HepG2 (cell line): Measurements from ENCODE around the gene CYB5A. TPM values are rescaled to one million over a fixed set of nuclear protein-coding genes. Genes with fewer than 3 reads are reported as not detected.

ENCODE experiments used
- ATAC-seq: fragments of 200-7000 bp; cut with Tn5 transposase; 3 replicates; pipeline ENCODE4 v1.9.1; 2020; ENCODE audit warnings: mild to moderate bottlenecking, moderate library complexity
- BruUV-seq: library from RNA; stranded (reverse); fragments of 400-500 nt; replicated peaks from 2 replicates; lab custom pipeline; 2021; lab: Mats Ljungman, UMichigan
- CTCF ChIA-PET: fragments of 300-600 bp; formaldehyde crosslinking; extraction: SDS; loops from one replicate; lab custom pipeline; 2021; ENCODE audit warnings: low total read pairs, inconsistent platforms, low intra/inter-chr PET ratio; lab: Yijun Ruan, JAX
- POLR2A ChIA-PET: fragments of 350-600 bp; sonication (Branson Sonifier 250); formaldehyde crosslinking; loops from one replicate; lab custom pipeline; 2020; ENCODE audit warnings: antibody characterized with exemption, inconsistent platforms; lab: Yijun Ruan, JAX
- DNase-seq: peaks from one replicate; pipeline ENCODE4 v3.0.0-alpha.2; 2015; ENCODE audit warnings: low spot score
- FAIRE-seq: peaks from 3 replicates; lab custom pipeline; 2011; peaks lifted over from hg19 to GRCh38; lab: Jason Lieb, UNC
- H2AFZ ChIP-seq: one replicate; pipeline ENCODE4 v1.6.1; 2011; ENCODE audit warnings: low read length, inconsistent platforms
- H3K27ac ChIP-seq: fragments of 300-600 bp; 3 replicates; pipeline ENCODE4 v1.8.0; 2011; ENCODE audit warnings: mixed run types, mild to moderate bottlenecking, mixed read lengths, low read length, inconsistent platforms; ENCODE audit not compliant: insufficient read depth; ENCODE audit errors: extremely low read length
- H3K27me3 ChIP-seq, 2 experiments: fragments of 200-600 bp in 1 of 2; 2 replicates in 1 of 2; 3 replicates in 1 of 2; pipeline versions ENCODE4 v1.6.0 to v1.8.0; 2011; ENCODE audit warnings: low read length in 2 of 2, mild to moderate bottlenecking in 2 of 2, moderate library complexity in 2 of 2, inconsistent platforms in 1 of 2; ENCODE audit not compliant: insufficient read depth in 2 of 2, control insufficient read depth in 1 of 2
- H3K36me3 ChIP-seq, 2 experiments: fragments of 200-600 bp in 1 of 2; replicated peaks in 1 of 2; 2 replicates in 1 of 2; 3 replicates in 1 of 2; pipeline versions ENCODE4 v1.5.1 to v1.8.0; 2011; ENCODE audit warnings: low read length in 2 of 2, inconsistent platforms in 1 of 2; ENCODE audit not compliant: insufficient read depth in 2 of 2, control insufficient read depth in 1 of 2
- H3K4me1 ChIP-seq: 2 replicates; pipeline ENCODE4 v1.5.1; 2012; ENCODE audit warnings: low read length, inconsistent platforms; ENCODE audit not compliant: insufficient read depth
- H3K4me2 ChIP-seq: 2 replicates; pipeline ENCODE4 v1.6.0; 2011; ENCODE audit warnings: low read depth, low read length, inconsistent platforms
- H3K4me3 ChIP-seq, 3 experiments: fragments of 200-600 bp in 1 of 3; sonication (generic), shearing (Covaris generic) in 1 of 3; replicated peaks in 1 of 3; 2 replicates each; pipeline ENCODE4 v1.5.1; 2011 to 2016; ENCODE audit warnings: low read length in 3 of 3, inconsistent platforms in 2 of 3, low read depth in 2 of 3, mild to moderate bottlenecking in 2 of 3, control low read depth in 1 of 3, mixed read lengths in 1 of 3; ENCODE audit not compliant: insufficient read depth in 1 of 3
- H3K79me2 ChIP-seq: one replicate; pipeline ENCODE4 v1.6.1; 2011; ENCODE audit warnings: low read length, inconsistent platforms; ENCODE audit not compliant: insufficient read depth
- H3K9ac ChIP-seq: 2 replicates; pipeline ENCODE4 v1.6.0; 2011; ENCODE audit warnings: mild to moderate bottlenecking, low read depth, low read length, inconsistent platforms; ENCODE audit not compliant: insufficient read depth
- H3K9me3 ChIP-seq: 2 replicates; pipeline ENCODE4 v1.5.1; 2012; ENCODE audit warnings: mild to moderate bottlenecking, low read length
- H4K20me1 ChIP-seq: 2 replicates; pipeline ENCODE4 v1.6.0; 2011; ENCODE audit warnings: inconsistent platforms, mild to moderate bottlenecking, low read length, moderate library complexity; ENCODE audit not compliant: insufficient read depth
- CAMTA2 ChIP-seq: sonication (generic); formaldehyde crosslinking; IDR thresholded peaks from 2 replicates; pipeline ENCODE4 v1.4.0; 2020; ENCODE audit warnings: mild to moderate bottlenecking, missing genetic modification reagents, borderline replicate concordance
- ELK4 ChIP-seq: sonication (generic); formaldehyde crosslinking; IDR thresholded peaks from 2 replicates; pipeline ENCODE4 v1.9.0; 2021; ENCODE audit warnings: missing genetic modification reagents, borderline replicate concordance
- EZH2 ChIP-seq: conservative IDR thresholded peaks from 2 replicates; pipeline ENCODE4 v1.6.1; 2012; ENCODE audit warnings: mild to moderate bottlenecking, low read depth, low read length, moderate library complexity
- FOXM1 ChIP-seq: sonication (generic); formaldehyde crosslinking; IDR thresholded peaks from 2 replicates; pipeline ENCODE4 v1.5.0; 2020; ENCODE audit warnings: missing genetic modification reagents
- HMGA1 ChIP-seq: sonication (generic); formaldehyde crosslinking; conservative IDR thresholded peaks from 2 replicates; pipeline ENCODE4 v1.4.0; 2020; ENCODE audit warnings: missing genetic modification reagents
- KDM2A ChIP-seq: sonication (generic); formaldehyde crosslinking; IDR thresholded peaks from 2 replicates; pipeline ENCODE4 v1.4.0; 2020; ENCODE audit warnings: low read depth, missing genetic modification reagents, borderline replicate concordance
- MIER3 ChIP-seq: IDR thresholded peaks from 2 replicates; pipeline ENCODE4 v1.6.1; 2016; ENCODE audit warnings: missing compliant biosample characterization, borderline replicate concordance
- MTA3 ChIP-seq: sonication (generic); formaldehyde crosslinking; IDR thresholded peaks from 2 replicates; pipeline ENCODE4 v1.4.0; 2020; ENCODE audit warnings: missing genetic modification reagents
- RFX5 ChIP-seq: IDR thresholded peaks from 2 replicates; pipeline ENCODE4 v1.6.1; 2011; ENCODE audit warnings: low read depth, low read length, improper control_type of control experiment
- RNF2 ChIP-seq: fragments of 450-650 bp; conservative IDR thresholded peaks from 2 replicates; pipeline ENCODE4 v1.6.1; 2016; ENCODE audit warnings: low read depth
- TGIF2 ChIP-seq: IDR thresholded peaks from 2 replicates; pipeline ENCODE4 v1.6.1; 2016; ENCODE audit warnings: control low read depth, missing compliant biosample characterization
- ZNF430 ChIP-seq: sonication (generic); formaldehyde crosslinking; IDR thresholded peaks from 2 replicates; pipeline ENCODE4 v1.9.0; 2021; ENCODE audit warnings: mild to moderate bottlenecking, missing genetic modification reagents
- ZNF501 ChIP-seq: sonication (generic); formaldehyde crosslinking; IDR thresholded peaks from 2 replicates; pipeline ENCODE4 v1.5.1; 2020; ENCODE audit warnings: mild to moderate bottlenecking, moderate library complexity, missing genetic modification reagents
- ZNF615 ChIP-seq: sonication (generic); formaldehyde crosslinking; IDR thresholded peaks from 2 replicates; pipeline ENCODE4 v1.5.0; 2020; ENCODE audit warnings: mild to moderate bottlenecking, missing genetic modification reagents, borderline replicate concordance
- ZNF670 ChIP-seq: sonication (generic); formaldehyde crosslinking; IDR thresholded peaks from 2 replicates; pipeline ENCODE4 v1.8.0; 2022; ENCODE audit warnings: mild to moderate bottlenecking, missing genetic modification reagents, borderline replicate concordance
- WGBS: methylation state at CpG from one replicate; pipeline ENCODE4 v1.1.6; 2017; ENCODE audit warnings: low lambda C conversion rate; 5-methylcytosine and 5-hydroxymethylcytosine counted together
- in situ Hi-C: cut with HindIII; loops from 2 replicates; pipeline ENCODE4 v1.10.0; 2017; ENCODE audit warnings: low pct_unique_long_range_greater_than_20kb; ENCODE audit not compliant: extremely low pct_ligation_motif_present
- intact Hi-C: fragments of 100-400 bp; cut with micrococcal nuclease; formaldehyde crosslinking; loops from one replicate; pipeline ENCODE4 v1.10.0; 2022; ENCODE audit not compliant: unreplicated experiment
- polyA plus RNA-seq, 8 experiments: library from polyadenylated mRNA; depleted of rRNA in 3 of 8; stranded (reverse) in 7 of 8; unstranded in 1 of 8; fragments of >200 nt; fragmentation: Illumina TruSeq in 4 of 8; extraction: Trizol in 4 of 8; gene quantifications; 2 replicates each; pipeline versions ENCODE4 v1.2.1 to v1.2.3, GENCODE V29; 2011 to 2016; ENCODE audit warnings: low read depth in 4 of 8, missing spikeins in 1 of 8, mixed read lengths in 1 of 8; ENCODE audit not compliant: insufficient read depth in 1 of 8
- total RNA-seq, 5 experiments: library from RNA; depleted of rRNA; stranded (reverse); fragments of >200 nt; fragmentation: Illumina TruSeq; extraction: Trizol; gene quantifications; 2 replicates each; pipeline ENCODE4 v1.2.3, GENCODE V29; 2016; ENCODE audit warnings: low read depth in 1 of 5

Gene CYB5A
- total and polyA plus RNA-seq, 2 of the 13 experiments (the other 11 are each of a cell fraction or from before 2014, with no cell fraction given), result 215 to 356 TPM

- FAIRE-seq (no peak), DNase-seq (no peak), ATAC-seq (peak; percentile 65)
- no peak for TF ChIP-seq ZNF430
- TF ChIP-seq TGIF2, result no peak
- no peak for TF ChIP-seq HMGA1
- no peak for TF ChIP-seq ZNF615 (CRISPR knock-in tag)
- TF ChIP-seq MTA3 (CRISPR knock-in tag), result no peak
- TF ChIP-seq CAMTA2 (CRISPR knock-in tag), result no peak
- no peak for TF ChIP-seq RFX5
- TF ChIP-seq KDM2A (CRISPR knock-in tag), result 0 out of 2 replicates have a peak, but pooled peaks have one; percentile 6
- TF ChIP-seq MIER3 (CRISPR knock-in tag), result no peak
- TF ChIP-seq ELK4 (CRISPR knock-in tag), result no peak
- TF ChIP-seq ZNF670 (CRISPR knock-in tag), result no peak
- TF ChIP-seq ZNF501, result 0 out of 2 replicates have a peak, but pooled peaks have one; percentile 1
- no peak for TF ChIP-seq RNF2
- no peak for TF ChIP-seq EZH2
- no peak for TF ChIP-seq FOXM1 (CRISPR knock-in tag)
- Histone ChIP-seq H3K9ac (peak overlapping the region; percentile 55), H2AFZ (peak overlapping the region; percentile 81), H3K27me3 (no peaks in the 10 kb centered on the region), H3K9me3 (no peaks in the 10 kb centered on the region), H3K4me1 (peaks cover 53% of the 10 kb centered on the region), H3K4me2 (peak overlapping the region; percentile 79), H3K36me3 (no peaks in the 10 kb centered on the region), H3K79me2 (no peaks in the 10 kb centered on the region), H4K20me1 (no peaks in the 10 kb centered on the region), H3K4me3 (peak overlapping the region; percentile 26 to 60 (median 37); a peak in 5 of 6 replicates), H3K27ac (peak overlapping the region; percentile 78)
- BruUV-seq, result no TSS peak
- in situ Hi-C loops (no loop called here), intact Hi-C loops (loop anchor here (1.0 to 2.0 kb wide), 3 partner anchors 46 to 88 kb away; no protein-coding TSS in a partner anchor)
- CTCF ChIA-PET, result no interaction called here
- 30% methylated on average over 4 of the region's 4 CpGs for WGBS
- POLR2A ChIA-PET, result interaction anchor here (1.5 to 2.2 kb wide), 2 partner anchors 10 to 16 kb away, joined by 4 to 20 read pairs; no protein-coding TSS in a partner anchor
Measured at GRCh38 chr18:74243127-74243526, 48.6 kb downstream of the CYB5A start.
